ENCODE results near the gene MAPK8.
"Not testable (repeated sequence)": the region's sequence is repeated elsewhere in the genome, so short reads cannot be mapped to it uniquely, and the experiment has no call there.

DNA sequence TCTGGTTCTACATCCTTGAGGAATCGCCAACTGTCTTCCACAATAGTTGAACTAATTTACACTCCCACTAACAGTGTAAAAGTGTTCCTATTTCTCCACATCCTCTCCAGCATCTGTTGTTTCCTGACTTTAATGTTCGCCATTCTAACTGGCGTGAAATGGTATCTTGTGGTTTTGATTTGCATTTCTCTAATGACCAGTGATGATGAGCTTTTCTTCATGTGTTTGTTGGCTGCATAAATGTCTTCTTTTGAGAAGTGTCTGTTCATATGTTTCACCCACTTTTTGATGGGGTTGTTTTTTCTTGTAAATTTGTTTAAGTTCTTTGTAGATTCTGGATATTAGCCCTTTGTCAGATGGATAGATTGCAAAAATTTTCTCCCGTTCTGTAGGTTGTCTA lies 41.5 kb downstream of the MAPK8 start:
- TF ChIP-seq, protein P1, sequence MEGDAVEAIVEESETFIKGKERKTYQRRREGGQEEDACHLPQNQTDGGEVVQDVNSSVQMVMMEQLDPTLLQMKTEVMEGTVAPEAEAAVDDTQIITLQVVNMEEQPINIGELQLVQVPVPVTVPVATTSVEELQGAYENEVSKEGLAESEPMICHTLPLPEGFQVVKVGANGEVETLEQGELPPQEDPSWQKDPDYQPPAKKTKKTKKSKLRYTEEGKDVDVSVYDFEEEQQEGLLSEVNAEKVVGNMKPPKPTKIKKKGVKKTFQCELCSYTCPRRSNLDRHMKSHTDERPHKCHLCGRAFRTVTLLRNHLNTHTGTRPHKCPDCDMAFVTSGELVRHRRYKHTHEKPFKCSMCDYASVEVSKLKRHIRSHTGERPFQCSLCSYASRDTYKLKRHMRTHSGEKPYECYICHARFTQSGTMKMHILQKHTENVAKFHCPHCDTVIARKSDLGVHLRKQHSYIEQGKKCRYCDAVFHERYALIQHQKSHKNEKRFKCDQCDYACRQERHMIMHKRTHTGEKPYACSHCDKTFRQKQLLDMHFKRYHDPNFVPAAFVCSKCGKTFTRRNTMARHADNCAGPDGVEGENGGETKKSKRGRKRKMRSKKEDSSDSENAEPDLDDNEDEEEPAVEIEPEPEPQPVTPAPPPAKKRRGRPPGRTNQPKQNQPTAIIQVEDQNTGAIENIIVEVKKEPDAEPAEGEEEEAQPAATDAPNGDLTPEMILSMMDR (IDR thresholded peaks at IDR 0.05; ENCODE audit: low read length): not testable (repeated sequence)
- not testable (repeated sequence) for TF ChIP-seq EZH2 (optimal IDR thresholded peaks at IDR 0.05; ENCODE audit: low read depth, low read length)

All from MM.1S (cell line).